Measurements from ENCODE around the gene SMIM20.
A peak's percentile ranks its signal among the peaks of the same experiment; 100 is the strongest.
"Not testable (repeated sequence)": the region's sequence is repeated elsewhere in the genome, so short reads cannot be mapped to it uniquely, and the experiment has no call there.

The SMIM20 gene

GRCh38 chr4:25892796-25893195 is 21.2 kb upstream of the SMIM20 start:
- no peak for DNase-seq

GRCh38 chr4:25896776-25897539 is 17.1 kb upstream of the SMIM20 start:
- no peak for DNase-seq

GRCh38 chr4:25900310-25900709 is 13.7 kb upstream of the SMIM20 start:
- no peak for DNase-seq

GRCh38 chr4:25901030-25901430 is 13.0 kb upstream of the SMIM20 start:
- DNase-seq = no peak

DNA sequence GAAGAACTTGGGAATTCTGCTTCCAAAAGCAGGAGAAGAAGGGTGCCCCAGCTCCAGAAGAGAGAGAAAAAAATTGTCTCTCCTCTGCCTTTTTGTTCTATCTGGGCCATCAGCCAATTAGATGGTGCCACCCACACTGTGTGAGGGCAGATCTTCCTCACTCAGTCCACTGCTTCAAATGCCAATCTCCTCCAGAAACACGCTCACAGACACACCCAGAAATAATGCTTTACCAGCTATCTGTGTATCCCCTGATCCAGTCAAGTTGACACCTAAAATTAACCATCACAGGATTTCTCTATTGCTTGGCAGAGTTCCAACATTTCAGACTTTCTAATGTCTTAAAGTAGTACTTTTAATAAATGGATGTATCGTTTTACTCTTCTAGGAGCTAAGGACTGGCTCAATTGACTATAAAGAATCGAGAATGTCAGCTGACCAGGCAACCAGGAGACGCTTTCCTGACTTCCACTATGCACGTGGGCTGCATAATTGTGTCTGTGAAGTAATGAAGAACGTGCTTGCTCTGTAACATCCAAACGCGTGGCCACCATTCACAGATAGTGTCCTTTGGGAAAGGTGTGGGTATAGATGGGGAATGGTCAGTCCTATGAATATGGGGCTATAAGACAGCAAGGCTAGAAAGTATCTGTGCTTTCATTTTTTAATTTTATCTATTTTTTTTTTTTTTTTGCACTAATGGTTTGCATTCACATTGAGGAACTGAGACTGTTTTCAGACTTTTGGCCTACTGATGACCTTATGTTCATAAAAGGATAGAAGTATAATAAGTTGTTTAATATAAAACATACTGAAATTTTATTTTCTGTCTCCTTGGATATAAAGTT is 9.9 kb upstream of the SMIM20 start:
- peak; percentile 82 for DNase-seq

DNA sequence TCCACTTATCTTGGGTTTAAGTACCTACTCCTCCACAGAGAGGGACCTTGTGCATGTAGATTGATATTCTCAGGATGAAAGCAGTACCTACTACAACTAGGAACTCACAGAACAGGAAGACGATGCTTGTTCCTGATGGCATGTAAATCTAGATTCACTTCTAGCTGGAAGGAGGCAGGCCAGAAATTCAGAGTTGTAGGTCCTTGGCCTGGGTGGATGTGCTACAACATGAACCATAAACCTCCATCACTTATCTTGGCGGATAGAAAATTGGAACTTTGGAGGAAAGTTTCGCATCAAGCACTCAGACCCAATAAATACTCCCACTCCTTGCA is 9.3 kb upstream of the SMIM20 start:
- DNase-seq = no peak

DNA sequence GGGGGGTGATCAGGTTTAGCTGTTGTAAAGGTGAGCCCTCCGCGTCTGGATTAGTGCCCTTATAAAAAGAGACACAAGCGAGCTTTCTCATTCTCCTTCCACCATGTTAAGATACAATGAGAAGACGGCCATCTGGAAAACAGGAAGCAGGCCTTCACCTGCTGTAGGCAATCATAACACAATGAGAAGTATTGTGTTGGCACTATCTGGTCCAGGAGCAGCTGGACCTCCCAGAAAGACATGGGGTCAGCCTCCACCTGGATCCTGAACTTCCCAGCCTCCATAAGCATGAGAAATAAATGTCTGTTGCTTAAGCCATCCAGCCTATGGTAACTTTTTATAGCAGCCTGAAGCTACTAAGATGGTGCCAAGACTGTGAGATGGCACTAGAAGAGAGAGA is 8.6 kb upstream of the SMIM20 start:
- DNase-seq = no peak

GRCh38 chr4:25906113-25906512 is 7.9 kb upstream of the SMIM20 start:
- not testable (repeated sequence) for DNase-seq

DNA sequence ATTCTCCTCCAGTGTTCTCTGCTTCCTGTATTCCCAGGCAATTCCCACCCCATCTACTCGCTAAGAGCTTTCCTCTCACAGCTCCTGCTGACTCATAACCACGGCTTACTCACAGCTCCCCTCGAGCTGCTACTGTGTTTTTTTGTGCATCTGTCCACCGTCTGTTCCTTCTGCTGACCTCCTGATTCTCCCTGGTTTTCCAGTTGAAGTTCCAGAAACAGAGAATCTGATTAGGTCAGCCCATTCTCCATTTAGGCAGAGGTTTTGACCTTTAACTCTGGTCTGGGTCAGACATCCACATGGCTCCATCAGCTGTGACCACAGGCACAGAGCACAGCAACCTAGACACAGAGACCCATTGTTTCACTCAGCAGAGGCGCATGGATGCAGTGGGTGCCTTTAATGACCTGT is 5.5 kb upstream of the SMIM20 start:
- no peak for DNase-seq

- DNase-seq = no peak
These were observed 2.7 kb upstream of the SMIM20 start for GRCh38 chr4:25911356-25911755.

DNA sequence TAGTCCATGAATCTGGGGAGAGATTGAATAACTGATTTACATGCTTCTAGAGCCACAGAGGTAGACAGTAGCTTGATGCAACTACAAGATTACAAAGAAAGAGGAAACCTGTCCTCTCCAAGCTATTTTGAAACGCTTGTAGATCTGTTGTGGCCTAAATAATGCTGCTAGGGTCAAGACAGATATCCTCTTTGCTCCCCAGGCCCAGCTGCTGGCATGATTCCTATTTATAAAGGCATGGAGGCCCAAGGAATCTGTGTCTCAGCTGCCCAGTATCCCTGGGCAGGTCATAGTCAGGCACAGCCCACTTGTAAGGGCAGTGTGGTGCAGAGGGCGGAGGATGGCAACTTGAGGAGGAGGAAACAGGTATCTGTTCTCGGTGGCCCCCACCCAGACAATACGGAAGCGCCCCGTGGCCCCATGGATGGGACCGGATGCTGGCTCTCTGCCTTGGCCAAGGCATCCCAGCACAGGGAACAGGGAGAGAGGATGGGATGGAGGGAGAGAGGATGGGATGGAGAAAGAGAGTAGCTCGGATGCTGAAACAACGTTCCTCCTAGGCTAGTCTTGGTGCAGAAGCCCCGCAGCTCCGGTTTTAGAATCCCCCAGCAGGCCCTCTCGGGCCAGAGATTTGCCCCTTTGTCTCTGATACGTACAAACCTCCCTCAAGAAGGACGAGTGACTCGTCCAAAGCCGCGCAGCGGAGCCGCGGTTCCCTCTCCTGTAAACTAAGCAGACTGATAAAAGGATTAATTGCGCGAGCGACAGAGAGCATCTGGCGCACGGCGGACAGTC is 767 bp upstream of the SMIM20 start:
- no peak for DNase-seq

DNA sequence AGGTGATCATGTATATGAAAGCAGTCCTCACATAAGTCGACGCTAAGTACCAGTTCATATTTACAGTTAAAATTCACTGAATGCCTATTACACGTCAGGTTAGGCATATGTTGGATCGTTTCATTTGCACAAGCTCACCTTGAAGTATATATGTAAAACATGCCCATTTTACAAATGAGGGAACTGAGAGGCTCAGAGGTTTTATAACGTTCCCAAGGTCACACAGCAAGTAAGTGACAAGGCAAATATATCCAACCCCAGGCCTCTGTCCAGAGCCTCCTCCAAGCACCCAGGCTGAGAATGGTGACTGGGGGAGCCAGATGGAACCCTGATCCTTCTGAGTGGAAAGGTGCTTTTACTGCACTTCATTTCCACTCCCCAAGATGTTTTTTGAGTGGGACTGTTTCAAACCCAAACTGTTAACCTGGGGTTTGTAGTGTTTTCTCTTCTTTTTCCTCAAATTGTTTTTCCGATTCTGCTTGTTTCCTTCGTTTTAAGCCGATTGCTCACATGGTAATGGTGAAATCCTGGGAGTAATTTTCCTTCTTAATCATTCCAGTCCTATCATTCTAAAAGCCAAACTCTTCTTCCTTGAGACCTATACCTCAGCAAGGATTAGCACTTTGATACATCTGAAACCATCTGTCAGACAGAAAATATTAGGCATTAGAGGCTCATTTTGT is 791 bp downstream of the SMIM20 start:
- DNase-seq = no peak

DNA sequence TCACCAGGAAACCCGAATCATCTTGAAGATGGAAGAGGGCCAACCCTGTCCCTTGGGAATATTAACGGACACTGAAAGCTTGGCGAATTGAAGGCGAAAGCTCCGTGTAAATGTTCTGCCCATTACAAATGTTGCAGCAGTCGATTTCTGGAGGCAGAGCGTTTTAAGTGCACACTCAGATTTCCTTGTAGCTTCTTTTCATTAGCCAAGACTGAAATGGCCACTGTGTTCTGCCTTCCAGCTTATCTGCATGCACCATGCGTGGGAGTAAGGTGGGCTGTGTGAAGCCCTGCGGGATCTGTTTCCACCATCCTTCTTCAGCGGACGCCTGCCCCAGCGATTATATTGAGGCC is 1.3 kb downstream of the SMIM20 start:
- DNase-seq = peak; percentile 36

DNA sequence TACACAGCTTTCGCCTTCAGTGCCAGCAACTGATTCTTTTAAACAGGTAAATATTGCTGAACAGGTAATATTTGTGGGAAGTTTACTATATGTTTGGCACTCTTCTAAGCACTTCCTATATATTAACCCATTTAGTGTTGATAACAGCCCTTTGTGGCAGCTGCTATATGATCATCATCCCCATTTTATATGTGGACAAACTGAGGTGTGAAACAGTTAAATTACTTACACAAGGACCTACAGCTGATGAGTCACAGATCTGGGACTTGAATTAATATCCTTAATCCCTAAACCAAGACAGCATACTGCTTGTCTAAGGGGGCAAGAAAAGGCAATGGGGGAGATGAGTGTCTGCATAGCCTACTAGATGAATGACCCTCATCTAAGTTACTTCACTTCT is 2.9 kb downstream of the SMIM20 start:
- DNase-seq = no peak

GRCh38 chr4:25919676-25920075 is 5.7 kb downstream of the SMIM20 start:
- DNase-seq = peak; percentile 21

DNA sequence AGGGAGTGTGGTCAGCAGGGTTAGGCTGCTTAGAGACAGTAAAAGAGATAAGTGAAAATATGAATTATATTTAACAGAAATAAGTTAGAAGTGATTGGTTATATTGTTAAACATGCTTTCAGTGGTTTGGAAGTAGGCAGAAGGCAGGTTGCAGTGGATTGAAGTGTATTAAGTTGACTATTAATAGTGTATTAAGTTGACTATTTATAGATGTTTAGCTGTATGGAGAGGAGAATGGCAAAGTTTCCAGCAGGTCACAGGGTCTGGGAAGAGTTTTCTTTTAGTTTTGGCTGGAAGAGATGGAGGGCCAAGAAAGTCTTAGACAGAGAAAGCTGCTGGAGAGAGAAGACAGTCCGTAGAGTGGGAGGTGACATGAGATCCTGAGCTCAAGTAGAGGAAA is 7.9 kb downstream of the SMIM20 start:
- DNase-seq = no peak

GRCh38 chr4:25922812-25923369 is 8.9 kb downstream of the SMIM20 start:
- no peak for DNase-seq

GRCh38 chr4:25923745-25924144 is 9.7 kb downstream of the SMIM20 start:
- no peak for DNase-seq

GRCh38 chr4:25925486-25926201 is 11.6 kb downstream of the SMIM20 start:
- peak; percentile 40 for DNase-seq

DNA sequence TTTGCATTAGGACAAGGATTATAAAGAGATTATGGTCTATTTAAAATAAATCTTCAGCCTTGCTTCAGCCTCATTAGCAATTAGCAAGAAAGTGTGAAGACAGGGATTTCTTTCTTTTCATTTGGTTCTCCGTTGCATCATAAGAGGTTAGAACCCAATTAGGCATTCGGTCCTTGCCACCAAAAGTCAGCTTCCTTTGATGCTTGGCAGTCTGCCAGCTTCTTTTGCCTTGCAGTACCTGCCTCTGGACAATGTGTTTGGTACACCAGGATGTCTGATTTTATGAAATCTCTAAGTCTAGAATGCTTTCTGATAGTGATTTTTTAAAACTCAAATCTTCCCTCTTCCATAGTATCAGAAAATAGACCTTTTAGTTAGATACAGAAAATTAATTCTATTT is 12.4 kb downstream of the SMIM20 start:
- no peak for DNase-seq

DNA sequence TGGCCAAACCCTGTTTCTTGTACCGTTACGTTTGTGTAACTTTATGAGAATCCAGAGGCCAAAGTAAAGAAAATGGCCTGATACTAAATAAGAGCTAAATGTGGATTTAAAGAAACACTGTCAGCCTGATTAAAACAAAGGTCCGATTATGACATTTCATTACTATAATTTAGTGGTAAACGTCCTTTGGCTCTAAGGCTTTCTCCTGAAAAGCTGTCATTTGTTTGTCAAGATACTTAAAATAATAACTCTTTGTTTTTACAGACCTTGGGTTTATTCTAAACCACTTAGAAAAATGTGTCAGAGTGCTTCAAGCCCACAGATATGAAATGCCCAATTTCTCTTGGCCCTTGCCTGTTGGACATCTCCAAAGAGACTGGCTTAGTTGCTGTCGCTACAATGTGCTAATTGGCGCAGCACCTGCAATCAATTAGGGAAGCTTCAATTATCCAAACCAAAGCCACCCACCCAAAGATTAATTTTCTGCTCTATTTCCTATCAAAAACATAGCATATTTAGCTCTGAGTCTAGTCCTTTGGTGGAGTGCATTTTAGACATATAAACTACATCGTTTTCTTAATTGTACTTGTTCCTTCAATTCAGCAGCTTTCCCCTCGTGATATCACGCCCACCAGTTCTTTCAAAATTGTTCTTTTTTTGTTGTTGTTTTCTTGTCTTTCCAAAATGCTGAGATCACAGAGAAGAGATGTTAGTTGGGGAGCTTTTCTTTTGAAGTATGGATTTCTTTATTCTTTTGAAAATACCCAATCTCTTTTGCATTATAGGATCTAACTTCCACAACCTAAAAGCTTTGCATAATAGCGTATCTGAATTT is 13.6 kb downstream of the SMIM20 start:
- DNase-seq = no peak

Measured in hematopoietic multipotent progenitor cell treated with erythropoietin and hydrocortisone succinate and interleukin-3 and kit ligand, for 8 days (in vitro differentiated cells).